Stimulated activated CD8-positive, alpha-beta memory T cell treated with anti-CD3 and anti-CD28 coated beads, Interleukin-12 subunit alpha, Interleukin-12 subunit beta, amount 100 ng/mL, for 24 hours (primary cell): ENCODE data around the gene ALDH3B2.
"Not testable (repeated sequence)": the region's sequence is repeated elsewhere in the genome, so short reads cannot be mapped to it uniquely, and the experiment has no call there.

ENCODE experiments used
- DNase-seq: peaks from one replicate; pipeline ENCODE4 v3.0.0-alpha.2; 2020; ENCODE audit errors: extremely low read depth

ALDH3B2 gene

GRCh38 chr11:67629386-67630227 lies 44.8 kb downstream of the ALDH3B2 start, which contains the start of gene NUDT8:
Gene NUDT8, minus strand, starts transcription at chr11:67629937. Its CDS starts 26 bp downstream, at chr11:67629911.
- DNase-seq = peak; percentile 72

GRCh38 chr11:67628710-67629385 lies 45.6 kb downstream of the ALDH3B2 start:
- no peak for DNase-seq

GRCh38 chr11:67627812-67628624 lies 46.4 kb downstream of the ALDH3B2 start:
- no peak for DNase-seq

GRCh38 chr11:67627441-67627811 lies 47.0 kb downstream of the ALDH3B2 start:
- no peak for DNase-seq

- no peak for DNase-seq
Measured at GRCh38 chr11:67626970-67627369, 47.5 kb downstream of the ALDH3B2 start.

- not testable (repeated sequence) for DNase-seq
Measured at GRCh38 chr11:67626131-67626833, 48.1 kb downstream of the ALDH3B2 start.

GRCh38 chr11:67623795-67624194 lies 50.6 kb downstream of the ALDH3B2 start:
- DNase-seq = not testable (repeated sequence)

GRCh38 chr11:67622905-67623304 lies 51.5 kb downstream of the ALDH3B2 start:
- not testable (repeated sequence) for DNase-seq

GRCh38 chr11:67621928-67622327 lies 52.5 kb downstream of the ALDH3B2 start:
- not testable (repeated sequence) for DNase-seq

GRCh38 chr11:67620621-67621020 lies 53.8 kb downstream of the ALDH3B2 start:
- DNase-seq = not testable (repeated sequence)

- DNase-seq = not testable (repeated sequence)
Measured at GRCh38 chr11:67619683-67620618, 54.5 kb downstream of the ALDH3B2 start.

GRCh38 chr11:67618901-67619659 lies 55.3 kb downstream of the ALDH3B2 start:
- not testable (repeated sequence) for DNase-seq

- DNase-seq = no peak
Measured at GRCh38 chr11:67617243-67617953, 57.0 kb downstream of the ALDH3B2 start.

GRCh38 chr11:67616431-67617242 lies 57.8 kb downstream of the ALDH3B2 start:
- DNase-seq = no peak

- no peak for DNase-seq
Measured at GRCh38 chr11:67615728-67616430, 58.5 kb downstream of the ALDH3B2 start.

- no peak for DNase-seq
Measured at GRCh38 chr11:67614730-67615714, 59.4 kb downstream of the ALDH3B2 start.
